Suppressor macrophage (primary cell): ENCODE measurements around the gene DPP10.
"Not testable (repeated sequence)": the region's sequence is repeated elsewhere in the genome, so short reads cannot be mapped to it uniquely, and the experiment has no call there.

Source experiments
- DNase-seq, 4 experiments: peaks; one replicate each; pipeline ENCODE4 v3.0.0-alpha.2; 2020 to 2022

DPP10 gene

DNA sequence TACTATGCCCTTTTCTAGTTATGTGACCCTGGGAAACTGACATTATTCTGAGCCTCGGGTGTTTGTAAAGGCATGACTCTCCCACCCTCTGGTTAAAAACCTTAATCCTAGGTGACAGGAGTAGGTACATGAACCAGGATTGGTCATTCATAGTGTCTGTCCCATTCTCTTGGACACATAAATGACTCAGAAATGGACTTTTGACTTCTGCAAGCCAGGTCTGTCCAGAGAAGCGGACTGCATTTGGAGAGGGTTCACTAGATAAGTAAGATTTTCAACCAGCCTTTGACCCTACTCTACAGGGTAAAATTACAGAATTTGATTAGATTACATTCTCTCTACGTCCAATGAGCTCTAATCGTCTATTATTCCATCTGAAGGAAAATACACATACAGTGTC, 285.9 kb downstream of the DPP10 start:
- DNase-seq, result no peak

DNA sequence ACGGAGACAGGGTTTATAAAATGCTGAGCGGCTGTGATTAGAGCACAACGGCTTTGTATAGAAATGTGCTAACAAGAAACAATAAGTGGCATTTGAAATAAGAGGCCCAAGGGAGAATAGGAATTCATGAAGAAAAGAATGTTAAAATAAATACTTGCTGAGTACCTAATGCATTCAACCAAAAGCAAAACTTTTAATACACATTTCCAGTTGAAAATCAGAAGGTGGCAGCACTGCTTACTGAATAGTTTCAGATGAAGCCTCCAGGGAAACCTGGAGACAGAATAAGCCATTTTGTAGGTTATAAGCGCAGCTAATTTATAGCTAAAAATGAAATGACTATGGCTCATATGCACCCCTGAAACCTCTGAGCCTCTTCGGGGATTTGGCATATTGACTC, 286.6 kb downstream of the DPP10 start:
- no peak for DNase-seq

DNA sequence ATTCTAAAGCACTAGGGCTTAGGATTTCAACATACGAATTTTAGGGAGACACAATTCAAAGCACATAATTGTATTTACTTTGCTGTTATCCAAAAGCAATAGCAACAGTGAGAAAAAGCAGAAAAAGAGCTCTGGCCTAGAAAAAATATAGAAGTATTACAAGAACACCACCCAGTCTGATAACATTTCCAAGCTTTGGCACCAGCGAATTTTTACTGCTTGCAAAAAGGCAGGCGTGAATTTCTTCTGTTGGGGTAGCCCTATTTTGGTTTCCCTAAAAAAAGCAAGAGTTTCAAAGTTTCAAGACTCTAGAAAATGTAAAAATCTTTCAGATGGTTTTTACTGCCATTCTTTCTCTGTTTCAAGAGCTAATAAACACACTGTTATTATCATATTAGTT, 292.7 kb downstream of the DPP10 start:
- no peak for DNase-seq

DNA sequence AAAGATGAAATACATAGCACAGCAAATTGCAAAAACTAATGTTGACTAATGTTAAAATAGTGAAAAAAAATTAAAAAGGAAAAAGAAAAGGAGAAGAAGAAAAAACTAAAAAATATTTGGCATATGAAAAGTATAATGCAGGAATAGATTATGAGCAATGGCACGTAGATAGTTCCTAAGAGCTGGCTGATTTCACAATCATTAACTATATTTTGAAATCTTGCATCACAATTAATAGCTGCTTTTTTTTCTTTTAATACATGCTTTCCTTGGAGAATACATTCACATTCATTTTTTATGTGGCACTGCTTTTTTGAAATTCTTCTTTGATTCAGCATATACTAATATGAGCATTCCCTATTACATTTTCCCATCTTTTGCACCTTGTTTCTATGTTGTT, 299.8 kb downstream of the DPP10 start:
- no peak for DNase-seq

DNA sequence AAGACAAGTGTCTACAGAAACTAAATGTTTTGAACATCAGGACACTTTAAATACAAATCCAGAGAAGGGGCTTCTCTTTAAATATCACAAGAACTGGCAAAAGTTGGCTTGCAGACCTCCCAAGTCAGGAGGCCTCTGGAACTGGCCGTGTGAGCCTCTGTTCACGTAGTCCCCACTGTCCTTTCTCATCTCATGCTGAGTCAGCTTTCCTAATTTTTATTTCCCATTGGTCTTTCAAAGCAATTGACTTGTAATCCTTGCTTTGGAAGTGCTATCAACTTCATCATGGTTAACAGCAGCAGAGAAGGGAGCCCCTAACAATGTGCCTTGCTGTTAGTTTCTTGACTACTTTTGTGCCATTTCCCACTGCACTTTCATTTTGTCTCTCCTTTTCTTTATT, 303.3 kb downstream of the DPP10 start:
- no peak for DNase-seq

DNA sequence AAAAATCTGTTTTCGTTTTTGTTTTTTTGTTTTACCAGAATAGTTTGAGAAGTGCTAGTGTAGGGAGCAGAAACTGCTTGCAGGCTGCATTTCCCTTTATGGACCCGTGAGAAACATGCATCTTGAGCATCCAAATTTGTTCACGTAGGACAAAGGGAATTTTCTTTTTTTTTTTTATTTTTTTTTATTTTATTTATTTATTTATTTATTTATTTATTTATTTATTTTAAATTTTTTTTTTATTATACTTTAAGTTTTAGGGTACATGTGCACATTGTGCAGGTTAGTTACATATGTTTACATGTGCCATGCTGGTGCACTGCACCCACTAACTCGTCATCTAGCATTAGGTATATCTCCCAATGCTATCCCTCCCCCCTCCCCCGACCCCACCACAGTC, 305.7 kb downstream of the DPP10 start:
- not testable (repeated sequence) for DNase-seq

DNA sequence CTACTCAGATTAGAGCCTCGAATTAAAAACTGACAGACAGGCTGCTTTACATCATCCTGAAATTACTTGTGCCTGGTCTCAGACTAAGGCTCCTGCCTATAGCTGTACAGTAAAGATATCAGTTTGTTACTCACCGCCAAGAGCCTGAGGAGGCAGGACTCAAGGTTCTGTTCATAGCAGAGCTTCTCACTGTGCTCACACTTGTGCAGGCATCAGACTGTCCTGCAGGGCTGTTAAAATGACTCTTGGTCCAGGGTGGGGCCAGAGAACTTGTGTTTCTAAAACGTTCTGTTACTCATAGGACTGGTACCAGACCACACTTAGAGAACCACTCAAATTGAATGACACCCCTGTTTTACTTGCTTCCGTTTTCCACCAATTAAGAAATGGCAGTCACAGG, 310.0 kb downstream of the DPP10 start:
- no peak for DNase-seq

DNA sequence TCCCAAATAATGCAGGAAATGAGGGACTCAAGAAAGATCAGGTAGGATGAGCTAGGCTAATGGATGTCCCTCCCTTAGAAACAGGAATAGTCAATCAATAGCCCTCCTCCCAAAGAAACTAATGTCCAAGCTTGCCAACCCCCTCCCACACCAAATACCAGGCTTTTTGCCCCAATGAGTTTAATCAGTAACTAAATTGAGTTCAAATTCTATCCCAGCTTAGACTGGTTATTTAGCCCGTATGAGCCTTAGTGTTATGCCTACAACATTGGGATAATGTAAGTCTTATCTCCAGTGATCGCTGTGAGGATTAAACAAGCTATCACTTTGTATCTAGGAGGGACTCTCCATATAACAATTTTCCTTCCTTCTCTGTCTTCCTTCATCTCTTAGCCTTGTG, 310.7 kb downstream of the DPP10 start:
- no peak for DNase-seq

DNA sequence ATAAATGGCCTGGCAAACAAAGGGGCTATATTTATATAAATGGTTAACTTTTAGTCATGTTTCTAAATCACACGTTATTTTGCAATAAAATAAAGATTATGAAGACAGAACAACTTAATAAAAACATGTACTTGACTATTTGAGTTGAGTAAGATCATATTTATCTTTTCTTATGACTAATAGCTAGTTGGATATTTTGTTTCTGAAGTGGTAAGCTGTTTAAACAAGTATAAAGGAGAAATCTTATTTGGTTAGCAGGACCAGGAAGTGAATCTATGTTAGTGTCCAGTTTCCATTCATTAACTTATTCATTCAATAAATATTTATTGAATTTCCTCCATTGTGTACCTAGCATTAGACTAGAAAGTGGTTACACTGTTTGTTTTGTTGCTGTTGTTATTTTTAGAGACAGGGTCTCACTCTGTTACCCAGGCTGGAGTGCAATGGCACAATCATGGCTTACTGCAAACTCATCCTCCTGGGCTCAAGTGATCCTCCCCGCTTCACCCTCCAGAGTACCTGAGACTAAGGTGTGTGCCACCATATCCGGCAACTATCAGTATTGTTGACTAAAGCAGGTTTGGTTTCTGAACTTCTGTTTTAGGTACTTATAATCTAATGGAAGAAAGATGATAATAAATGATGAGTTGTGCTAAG, 312.6 kb downstream of the DPP10 start:
- DNase-seq, result no peak

DNA sequence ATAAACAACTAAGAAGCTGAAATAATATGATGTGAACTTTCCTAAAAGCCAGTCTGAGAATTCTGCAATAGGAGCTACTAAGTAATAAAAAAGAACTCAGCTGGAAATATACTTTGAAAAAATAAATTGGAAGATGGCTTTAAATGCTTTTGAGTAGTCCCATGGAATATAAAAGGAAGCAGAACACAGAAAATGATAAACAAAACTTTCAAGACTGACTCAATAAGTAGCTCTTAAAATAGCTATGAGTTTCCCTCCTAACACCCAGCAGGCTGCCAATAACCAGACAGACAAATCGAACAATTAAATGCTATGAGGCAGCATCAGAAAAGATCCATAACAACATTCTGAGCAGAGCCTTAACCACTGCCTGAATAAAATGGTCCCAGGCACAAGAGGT, 319.9 kb downstream of the DPP10 start:
- no peak for DNase-seq

DNA sequence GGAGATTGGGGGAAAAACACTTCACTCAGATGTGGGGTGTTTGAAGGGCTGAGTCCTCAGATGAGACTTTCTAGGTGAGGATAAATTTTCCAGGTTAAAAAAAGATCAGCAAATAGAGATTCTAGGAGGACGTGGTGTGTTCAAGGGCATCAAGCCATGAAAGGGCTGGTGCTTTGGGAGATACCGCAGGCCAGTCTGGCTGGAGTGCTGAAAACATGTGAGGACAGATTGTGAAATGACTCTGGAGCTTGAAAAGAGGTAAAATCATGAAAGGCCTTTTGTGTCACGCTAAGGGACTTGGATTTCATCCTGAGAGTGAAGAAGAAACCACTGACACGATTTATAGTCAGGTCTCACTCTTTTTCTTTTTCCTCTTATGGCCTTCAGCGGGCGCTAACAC, 320.5 kb downstream of the DPP10 start:
- no peak for DNase-seq

DNA sequence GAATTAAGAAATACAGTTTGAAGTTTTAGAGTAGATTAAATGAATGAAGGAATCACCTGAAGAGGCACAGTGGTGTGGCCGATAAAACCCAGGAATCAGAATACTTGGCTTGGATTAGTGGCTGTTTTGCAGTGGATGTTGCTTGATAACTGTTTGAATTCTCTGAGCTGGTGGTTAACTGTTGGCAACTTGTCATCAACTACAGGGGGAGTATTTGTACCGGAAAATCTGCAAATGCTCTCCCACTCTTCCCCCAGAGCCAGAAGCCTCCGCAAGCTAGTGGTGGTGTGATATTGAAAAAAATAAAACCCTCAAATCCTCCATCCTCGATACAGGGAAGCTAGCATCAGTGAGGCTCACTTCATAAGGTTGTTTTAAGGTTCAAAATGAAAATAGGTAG, 326.7 kb downstream of the DPP10 start:
- no peak for DNase-seq

DNA sequence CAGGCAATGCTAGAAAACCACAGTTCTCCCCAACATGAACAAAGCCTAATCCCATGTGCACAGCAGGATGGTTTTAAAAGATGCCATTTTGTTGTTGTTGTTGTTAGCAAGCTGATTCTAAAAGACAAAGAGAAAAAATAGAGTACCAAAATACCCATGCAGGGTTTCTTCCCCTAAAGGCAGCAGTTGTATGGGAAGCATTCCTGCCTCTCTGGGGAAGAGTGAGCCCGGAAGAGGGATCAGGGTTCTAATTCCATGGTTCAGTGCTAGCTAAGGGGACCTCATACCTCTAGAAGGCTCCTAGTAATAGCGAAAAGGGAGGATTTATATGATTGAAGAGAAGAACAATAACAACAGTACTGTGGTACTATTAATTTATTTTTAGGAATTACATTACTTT, 327.6 kb downstream of the DPP10 start:
- DNase-seq, result no peak

DNA sequence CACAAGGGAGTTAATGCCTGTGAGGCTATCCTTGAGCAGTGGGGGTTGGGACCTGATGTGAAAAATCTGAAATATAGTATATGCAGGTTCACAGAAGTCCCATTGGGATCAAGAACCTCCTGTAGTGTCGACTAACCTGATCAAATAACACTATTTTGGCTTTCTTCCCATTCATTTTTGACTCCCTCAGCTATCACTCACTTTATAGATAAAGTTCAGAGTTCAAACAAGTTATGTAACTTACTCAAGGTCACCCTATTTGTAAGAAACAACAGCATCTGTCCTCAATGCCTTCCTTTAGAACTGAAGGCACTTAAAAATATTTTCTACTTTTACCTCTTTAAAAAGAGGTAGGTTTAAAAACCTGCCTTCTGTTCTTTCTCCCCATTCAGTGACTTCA, 341.6 kb downstream of the DPP10 start:
- DNase-seq, result no peak

DNA sequence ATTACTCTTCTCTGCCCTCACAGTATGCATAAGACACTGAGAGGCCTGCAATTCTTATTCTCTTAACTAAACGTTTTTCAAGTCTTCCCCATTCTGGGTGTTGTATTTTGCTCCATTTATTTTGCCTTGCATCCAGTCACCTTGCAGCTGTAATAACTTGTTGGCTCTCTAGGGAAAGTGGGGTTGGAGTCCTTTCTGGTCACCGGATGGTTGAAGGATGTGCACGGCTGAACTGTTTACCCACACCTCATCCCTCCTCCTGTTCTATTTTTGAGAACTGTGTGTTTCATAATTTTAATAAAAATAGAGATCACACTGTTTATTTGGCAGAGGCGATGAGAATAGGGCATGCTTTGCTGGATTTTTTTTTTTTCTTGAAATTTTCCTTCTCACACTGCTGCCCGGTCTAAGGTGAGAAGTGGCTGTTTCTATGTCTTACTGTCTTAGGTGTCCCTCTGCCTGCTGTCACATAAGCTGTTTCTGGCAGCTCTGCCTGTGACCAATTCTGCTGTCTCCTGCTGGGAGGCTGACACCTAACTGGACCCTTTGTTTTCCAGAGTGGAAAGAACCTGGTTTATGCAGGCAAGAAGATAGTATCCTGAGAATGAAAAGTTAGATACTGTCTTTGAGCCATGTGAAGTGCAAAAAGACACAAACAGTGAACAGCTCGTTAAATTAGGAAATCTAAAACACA, 342.6 kb downstream of the DPP10 start:
- DNase-seq, result no peak

DNA sequence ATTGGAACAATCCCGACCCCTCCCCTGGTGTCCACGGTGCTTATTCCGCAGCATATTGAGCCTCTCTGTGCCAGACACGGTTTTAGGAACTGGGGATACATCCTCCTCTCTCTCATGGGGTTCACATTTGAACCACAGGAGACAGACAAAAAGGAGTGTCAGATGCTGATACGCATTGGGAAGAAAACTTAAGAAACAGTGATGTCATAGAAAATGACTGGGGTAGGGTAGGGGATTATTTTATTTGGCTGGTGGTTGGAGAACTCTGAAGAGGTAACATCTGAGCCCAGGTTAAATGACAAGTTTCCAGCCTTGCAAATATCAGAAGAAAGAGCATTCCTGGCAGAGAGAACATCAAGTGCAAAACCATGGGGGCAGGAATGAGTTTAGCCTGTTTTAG, 344.5 kb downstream of the DPP10 start:
- DNase-seq, result no peak

DNA sequence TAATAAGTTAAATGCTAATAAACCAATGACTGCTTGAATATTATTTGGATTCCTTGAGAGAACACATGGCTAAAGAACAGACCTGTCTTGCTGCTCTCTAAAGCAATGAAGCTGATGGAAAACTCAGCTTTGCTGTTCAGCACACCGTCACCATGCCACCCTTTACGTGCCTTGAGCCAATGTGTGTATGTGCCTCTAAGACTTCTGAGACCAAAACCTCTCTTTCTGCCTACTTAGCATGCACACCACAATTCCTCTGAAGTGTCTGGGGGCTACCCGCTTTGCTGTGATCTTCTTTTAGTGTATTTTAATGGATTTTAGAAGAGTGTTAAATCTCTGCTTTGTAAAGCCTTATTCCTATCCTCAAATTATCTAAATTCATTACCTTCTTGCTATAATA, 345.0 kb downstream of the DPP10 start:
- no peak for DNase-seq

DNA sequence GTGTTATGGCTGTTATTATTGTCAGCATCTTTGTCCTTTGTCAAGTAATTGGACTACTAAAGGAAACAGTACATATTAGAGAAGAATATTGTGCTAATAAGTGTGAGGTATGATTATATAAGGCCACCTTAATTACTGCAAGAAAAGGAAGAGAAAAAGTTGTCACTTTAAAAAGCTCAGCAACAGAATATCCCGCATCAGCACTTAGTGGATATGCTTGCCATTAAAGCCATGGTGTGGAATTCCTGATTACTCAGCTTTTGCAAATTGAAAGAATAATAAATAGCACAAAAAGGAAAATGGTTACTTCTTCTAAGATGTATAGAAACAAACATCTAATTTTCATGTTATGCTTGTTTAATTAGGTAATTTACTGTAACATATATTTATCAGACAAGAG, 347.5 kb downstream of the DPP10 start:
- no peak for DNase-seq

DNA sequence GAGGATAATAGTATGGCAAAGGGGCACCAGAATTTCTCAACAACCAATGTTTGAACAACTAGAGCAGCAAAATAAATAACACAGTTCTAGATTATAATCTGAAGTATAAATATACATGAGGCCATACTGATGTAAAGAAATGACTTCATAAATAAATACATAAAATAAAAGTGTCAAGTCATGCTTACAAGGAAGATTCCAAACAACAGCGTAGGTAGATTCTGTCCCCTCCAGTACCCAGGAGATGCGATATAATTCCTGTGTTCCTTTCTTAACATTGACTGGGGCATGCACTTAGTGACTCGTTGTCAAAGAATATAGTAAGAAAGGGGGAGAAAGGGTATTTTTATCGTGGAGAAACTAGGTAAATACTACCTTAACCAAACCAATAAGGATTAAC, 355.1 kb downstream of the DPP10 start:
- no peak for DNase-seq

DNA sequence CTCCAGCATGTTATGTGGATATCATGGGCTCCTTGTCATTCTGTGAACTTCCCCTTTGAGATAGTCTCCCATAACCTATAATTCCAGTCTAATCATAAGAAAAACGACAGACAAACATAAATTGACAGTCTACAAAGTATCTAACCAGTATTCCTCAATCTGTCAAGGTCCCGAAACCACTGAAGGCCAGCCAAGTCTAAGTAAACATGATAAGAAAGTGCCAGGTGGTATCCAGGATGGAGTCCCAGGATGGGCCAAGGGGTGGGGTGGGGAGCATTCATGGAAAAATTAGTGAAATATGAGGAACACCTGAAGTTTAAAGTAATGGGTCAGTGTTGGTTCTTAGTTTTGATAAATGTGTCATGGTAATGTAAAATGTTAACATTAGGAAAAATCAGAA, 355.5 kb downstream of the DPP10 start:
- no peak for DNase-seq

DNA sequence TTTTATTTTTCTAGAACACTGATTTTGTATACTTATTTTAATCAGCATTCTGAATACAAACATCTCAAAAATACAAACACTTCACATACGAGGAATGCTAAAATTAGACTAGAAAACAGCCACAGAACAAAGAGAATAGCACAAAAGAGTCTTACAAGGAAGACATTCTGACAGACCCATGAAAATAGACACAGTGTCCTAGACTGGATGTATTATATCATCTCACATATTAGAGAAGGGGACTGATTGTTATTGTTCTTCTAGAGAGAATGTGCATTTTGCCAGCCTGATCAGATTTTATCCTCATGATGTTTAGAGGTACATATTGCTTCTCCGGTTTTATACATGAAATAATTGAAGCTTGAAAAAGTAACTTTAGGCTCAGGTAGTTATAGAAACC, 357.9 kb downstream of the DPP10 start:
- DNase-seq, result no peak

DNA sequence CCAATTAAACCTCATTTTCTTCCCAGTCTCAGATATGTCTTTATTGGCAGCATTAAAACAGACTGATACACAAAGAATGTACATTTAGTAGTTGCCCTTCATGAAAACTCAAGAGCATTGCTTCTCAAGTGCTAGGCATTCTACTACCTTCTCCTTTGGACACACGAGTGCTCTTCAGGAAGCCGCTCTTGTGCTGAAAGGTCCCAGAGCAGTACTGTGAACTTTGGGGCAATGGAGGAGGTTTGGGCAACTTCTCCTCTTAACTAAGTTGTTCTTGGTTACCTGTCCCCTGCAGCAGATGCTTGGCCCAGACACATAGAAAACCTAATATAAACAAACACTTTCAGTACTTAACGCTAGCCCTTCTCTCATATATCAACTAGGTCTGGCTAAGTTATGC, 362.8 kb downstream of the DPP10 start:
- no peak for DNase-seq

DNA sequence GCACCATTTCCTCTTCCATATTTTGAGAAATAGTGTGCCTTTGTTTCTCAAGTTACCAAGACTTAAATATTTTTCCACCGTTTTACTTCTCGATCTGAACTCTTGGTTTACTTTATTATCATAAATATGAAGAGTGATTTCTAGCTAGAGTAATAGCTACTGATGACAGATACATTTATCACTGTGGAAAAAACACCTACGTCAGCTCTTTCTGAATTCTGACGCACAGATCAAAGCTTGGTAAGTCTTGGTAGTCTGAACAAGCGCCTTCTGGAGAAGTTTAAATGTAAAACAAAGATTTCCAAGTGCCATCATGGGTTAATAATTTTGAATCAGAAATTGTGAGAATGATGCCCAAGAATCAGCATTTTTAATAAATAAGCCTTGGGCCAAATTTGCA, 367.7 kb downstream of the DPP10 start:
- DNase-seq, result no peak

DNA sequence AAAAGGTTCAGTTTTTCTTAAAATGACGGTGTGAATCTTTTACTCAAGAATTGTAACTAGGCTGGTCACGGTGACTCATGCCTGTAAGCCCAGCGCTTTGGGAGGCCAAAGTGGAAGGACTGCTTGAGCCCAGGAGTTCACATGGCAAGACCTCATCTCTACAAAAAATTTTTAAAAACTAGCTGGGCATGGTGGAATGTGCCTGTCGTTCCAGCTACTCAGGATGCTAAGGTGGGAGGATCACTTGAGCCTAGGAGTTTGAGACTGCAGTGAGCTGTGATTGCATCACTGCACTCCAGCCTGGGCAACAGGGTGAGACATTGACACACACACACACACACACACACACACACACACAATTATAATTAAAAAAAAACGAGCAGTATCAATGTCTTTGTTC, 369.8 kb downstream of the DPP10 start:
- DNase-seq, result no peak

DNA sequence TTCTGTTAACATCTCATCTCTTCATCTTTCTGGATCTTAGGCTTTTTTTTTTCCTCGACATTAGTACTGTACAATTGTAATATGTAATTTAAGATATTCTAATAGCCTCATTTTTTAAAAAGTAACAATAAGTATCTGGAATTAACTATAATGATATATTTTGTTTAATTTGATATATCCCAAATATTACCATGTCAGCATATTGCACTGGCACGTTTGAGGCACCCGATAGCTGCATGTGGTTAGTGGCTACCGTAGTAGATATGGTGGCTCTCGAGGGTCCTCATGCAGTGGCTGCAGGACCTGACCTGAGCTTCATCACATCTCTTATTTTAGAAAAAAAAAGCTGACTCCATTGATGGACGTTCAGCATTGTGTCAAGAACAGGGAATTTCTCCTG, 371.9 kb downstream of the DPP10 start:
- DNase-seq, result no peak
